Activated naive CD4-positive, alpha-beta T cell treated with anti-CD3 and anti-CD28 coated beads for 36 hours (primary cell): ENCODE measurements around the gene BSPRY. TPM values are rescaled to one million over a fixed set of nuclear protein-coding genes. Genes with fewer than 3 reads are reported as not detected.
"Not testable (repeated sequence)": the region's sequence is repeated elsewhere in the genome, so short reads cannot be mapped to it uniquely, and the experiment has no call there.

Experiments used
- CTCF ChIA-PET: fragments of 350-600 bp; sonication (Branson Sonifier 250); formaldehyde crosslinking; loops from one replicate; lab custom pipeline; 2021; ENCODE audit warnings: antibody characterized with exemption; lab: Charles Lee
- DNase-seq: peaks from one replicate; pipeline ENCODE4 v3.0.0-alpha.2; 2020
- H3K27ac Mint-ChIP-seq: one replicate; pipeline ENCODE4 v1.8.0; 2021; ENCODE audit warnings: mild to moderate bottlenecking, mixed read lengths
- H3K27me3 Mint-ChIP-seq: one replicate; pipeline ENCODE4 v1.8.0; 2021; ENCODE audit warnings: low read depth, mixed read lengths
- H3K36me3 Mint-ChIP-seq: one replicate; pipeline ENCODE4 v1.8.0; 2021; ENCODE audit warnings: low read depth, mixed read lengths
- H3K4me1 Mint-ChIP-seq: one replicate; pipeline ENCODE4 v1.8.0; 2021; ENCODE audit warnings: low read depth, mixed read lengths
- H3K4me3 Mint-ChIP-seq: one replicate; pipeline ENCODE4 v1.8.0; 2021; ENCODE audit warnings: mild to moderate bottlenecking, moderate library complexity, mixed read lengths
- H3K9me3 Mint-ChIP-seq: one replicate; pipeline ENCODE4 v1.8.0; 2021; ENCODE audit warnings: mixed read lengths
- intact Hi-C: fragments of 100-400 bp; cut with micrococcal nuclease; formaldehyde crosslinking; loops from one replicate; pipeline ENCODE4 v1.15.1; 2023
- total RNA-seq, 2 experiments: library from RNA; stranded (reverse); gene quantifications; one replicate each; pipeline ENCODE4 v1.2.3, GENCODE V29; 2021

Gene BSPRY
- total RNA-seq, 2 experiments from 2014 or later: 7.7 to 8.3 TPM

GRCh38 chr9:113403646-113404045, 54.3 kb downstream of the BSPRY start:
- no peaks in the 10 kb centered on the region for H3K27me3 Mint-ChIP-seq
- peaks cover 13% of the 10 kb centered on the region for H3K36me3 Mint-ChIP-seq
- DNase-seq: no peak
- no peak overlapping the region for H3K4me3 Mint-ChIP-seq
- H3K4me1 Mint-ChIP-seq: peaks cover 38% of the 10 kb centered on the region
- no peaks in the 10 kb centered on the region for H3K9me3 Mint-ChIP-seq
- H3K27ac Mint-ChIP-seq: no peak overlapping the region
- CTCF ChIA-PET: interaction anchor here (0.6 to 6.7 kb wide), 11 partner anchors 27 to 452 kb away, joined by 3 to 61 read pairs (median 4); partner anchors contain the start of genes BSPRY, CDC26, HDHD3 and PRPF4
- intact Hi-C loops: no loop called here

DNA sequence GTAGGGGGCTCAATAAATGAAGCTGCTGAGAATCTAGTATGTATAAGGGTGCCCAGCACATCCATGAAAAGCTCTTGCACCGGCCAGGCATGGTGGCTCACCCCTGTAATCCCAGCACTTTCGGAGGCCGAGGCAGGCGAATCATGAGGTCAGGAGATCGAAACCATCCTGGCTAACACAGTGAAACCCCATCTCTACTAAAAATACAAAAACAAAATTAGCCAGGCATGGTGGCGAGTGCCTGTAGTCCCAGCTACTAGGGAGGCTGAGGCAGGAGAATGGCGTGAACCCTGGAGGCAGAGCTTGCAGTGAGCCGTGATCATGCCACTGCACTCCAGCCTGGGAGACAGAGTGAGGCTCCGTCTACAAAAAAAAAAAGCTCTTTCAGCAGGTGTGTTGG, 57.0 kb downstream of the BSPRY start:
- DNase-seq, H3K27me3 Mint-ChIP-seq, intact Hi-C loops, H3K4me3 Mint-ChIP-seq, H3K27ac Mint-ChIP-seq, H3K9me3 Mint-ChIP-seq: not testable (repeated sequence)
- CTCF ChIA-PET: interaction anchor here (0.6 to 1.9 kb wide), 6 partner anchors 79 to 176 kb away, joined by 3 to 7 read pairs (median 6); no protein-coding TSS in a partner anchor
- peaks cover 27% of the 10 kb centered on the region for H3K36me3 Mint-ChIP-seq
- peaks cover 38% of the 10 kb centered on the region for H3K4me1 Mint-ChIP-seq

GRCh38 chr9:113406873-113407511, 57.7 kb downstream of the BSPRY start:
- CTCF ChIA-PET: interaction anchor here (0.7 to 2.2 kb wide), 6 partner anchors 80 to 984 kb away, joined by 3 to 9 read pairs (median 6); partner anchors contain the start of genes CDC26 and PRPF4
- Mint-ChIP-seq H3K27ac (peak overlapping the region; percentile 83), H3K4me1 (peaks cover 37% of the 10 kb centered on the region), H3K36me3 (peaks cover 27% of the 10 kb centered on the region)
- intact Hi-C loops: loop anchor here (1.0 kb wide), 2 partner anchors 98 to 133 kb away; no protein-coding TSS in a partner anchor
- H3K4me3 Mint-ChIP-seq, H3K27me3 Mint-ChIP-seq, H3K9me3 Mint-ChIP-seq: not testable (repeated sequence)
- DNase-seq: peak; percentile 76

GRCh38 chr9:113409481-113409880, 60.1 kb downstream of the BSPRY start:
- intact Hi-C loops: no loop called here
- CTCF ChIA-PET: interaction anchor here (0.6 to 2.4 kb wide), 9 partner anchors 8 to 246 kb away, joined by 3 to 13 read pairs (median 4); partner anchors contain the start of genes ALAD, CDC26, PRPF4 and WDR31
- Mint-ChIP-seq H3K27me3 (no peaks in the 10 kb centered on the region), H3K9me3 (no peaks in the 10 kb centered on the region), H3K27ac (peak overlapping the region; percentile 100), H3K4me3 (peak overlapping the region; percentile 99), H3K4me1 (peaks cover 38% of the 10 kb centered on the region), H3K36me3 (peaks cover 27% of the 10 kb centered on the region)
- DNase-seq: no peak

DNA sequence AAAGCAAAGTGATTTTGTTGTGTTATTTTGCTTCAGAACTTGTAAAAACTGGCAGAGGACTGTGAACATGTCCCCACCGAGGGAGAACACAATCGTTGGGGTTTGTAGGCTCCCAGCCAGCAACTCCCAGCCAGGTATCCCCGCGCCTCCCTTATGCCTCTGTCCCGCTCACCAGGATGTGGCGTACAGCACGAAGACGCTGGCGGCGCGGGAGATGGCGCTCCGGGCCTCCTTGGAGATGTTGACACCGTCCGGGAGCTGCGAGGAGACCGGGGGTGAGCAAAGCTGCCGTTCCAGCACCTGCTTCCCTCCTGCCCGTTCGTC, 60.5 kb downstream of the BSPRY start:
- H3K27ac Mint-ChIP-seq: peak overlapping the region; percentile 100
- intact Hi-C loops: loop anchor here (1.0 to 2.0 kb wide), 10 partner anchors 8 to 253 kb away; partner anchors contain the start of genes CDC26, FKBP15, PRPF4 and SLC31A1
- CTCF ChIA-PET: interaction anchor here (0.6 to 2.4 kb wide), 9 partner anchors 8 to 245 kb away, joined by 3 to 13 read pairs (median 4); partner anchors contain the start of gene ALAD
- peaks cover 27% of the 10 kb centered on the region for H3K36me3 Mint-ChIP-seq
- peak overlapping the region; percentile 99 for H3K4me3 Mint-ChIP-seq
- no peak for DNase-seq
- no peaks in the 10 kb centered on the region for H3K9me3 Mint-ChIP-seq
- H3K27me3 Mint-ChIP-seq: no peaks in the 10 kb centered on the region
- H3K4me1 Mint-ChIP-seq: peaks cover 38% of the 10 kb centered on the region

GRCh38 chr9:113410207-113410864, 61.0 kb downstream of the BSPRY start, which contains the start of the genes C9orf43 and POLE3:
Gene C9orf43, plus strand, starts transcription at chr9:113410747. Its CDS starts 2,747 bp downstream, at chr9:113413494.
Gene POLE3, minus strand, starts transcription at chr9:113410675. Its CDS starts 382 bp downstream, at chr9:113410293.
- peak; percentile 97 for DNase-seq
- Mint-ChIP-seq H3K4me1 (peaks cover 38% of the 10 kb centered on the region), H3K36me3 (peaks cover 27% of the 10 kb centered on the region), H3K27me3 (no peaks in the 10 kb centered on the region), H3K4me3 (peak within 1 kb of the TSS; percentile 99), H3K27ac (peak within 1 kb of the TSS; percentile 100), H3K9me3 (no peaks in the 10 kb centered on the region)
- CTCF ChIA-PET: interaction anchor here (0.6 to 2.4 kb wide), 10 partner anchors 9 to 245 kb away, joined by 3 to 13 read pairs (median 4); partner anchors contain the start of gene ALAD
- intact Hi-C loops: loop anchor here (1.0 to 2.0 kb wide), 10 partner anchors 8 to 254 kb away; partner anchors contain the start of genes CDC26, FKBP15, PRPF4 and SLC31A1

GRCh38 chr9:113416149-113416721, 66.9 kb downstream of the BSPRY start:
- intact Hi-C loops: no loop called here
- no peaks in the 10 kb centered on the region for H3K9me3 Mint-ChIP-seq
- no peaks in the 10 kb centered on the region for H3K36me3 Mint-ChIP-seq
- CTCF ChIA-PET: interaction anchor here (1.2 kb wide), 1 partner anchor 167 kb away, joined by 3 read pairs; no protein-coding TSS in a partner anchor
- no peak for DNase-seq
- H3K4me3 Mint-ChIP-seq: no peak overlapping the region
- no peaks in the 10 kb centered on the region for H3K27me3 Mint-ChIP-seq
- H3K4me1 Mint-ChIP-seq: peaks cover 6% of the 10 kb centered on the region
- H3K27ac Mint-ChIP-seq: no peak overlapping the region

- Mint-ChIP-seq H3K27ac (no peak overlapping the region), H3K36me3 (no peaks in the 10 kb centered on the region), H3K27me3 (no peaks in the 10 kb centered on the region), H3K9me3 (no peaks in the 10 kb centered on the region), H3K4me3 (no peak overlapping the region), H3K4me1 (no peaks in the 10 kb centered on the region)
- intact Hi-C loops: no loop called here
- no peak for DNase-seq
- CTCF ChIA-PET: no interaction called here
These were observed 68.0 kb downstream of the BSPRY start for GRCh38 chr9:113417370-113417769.

Other genes with a start within 250 kb of the BSPRY start
- gene SLC31A2, start 198.5 kb upstream of the BSPRY start, total RNA-seq: 1 to 10 TPM; 1.2 to 1.7 TPM
- 10 to 100 TPM; 14.7 to 15.8 TPM for gene FKBP15, start 128.3 kb upstream of the BSPRY start, total RNA-seq
- 1 to 10 TPM; 8.1 to 8.2 TPM for gene SLC31A1, start 128.0 kb upstream of the BSPRY start, total RNA-seq
- 10 to 100 TPM; 36.3 to 38.1 TPM for gene CDC26, start 74.0 kb upstream of the BSPRY start, total RNA-seq
- gene PRPF4, start 73.9 kb upstream of the BSPRY start, total RNA-seq: 10 to 100 TPM; 39.9 to 44.3 TPM
- not detected for gene RNF183, start 46.2 kb upstream of the BSPRY start, total RNA-seq
- gene WDR31, start 9.3 kb upstream of the BSPRY start, total RNA-seq: under 1 TPM; 0.81 to 0.88 TPM
- gene HDHD3, start 27.4 kb downstream of the BSPRY start, total RNA-seq: 1 to 10 TPM; 8.9 to 9.5 TPM
- gene ALAD, start 51.7 kb downstream of the BSPRY start, total RNA-seq: 10 to 100 TPM; 16.1 to 17.7 TPM
- 10 to 100 TPM; 34.1 to 37.4 TPM for gene POLE3, start 61.1 kb downstream of the BSPRY start, total RNA-seq
- under 1 TPM; 0.83 to 0.84 TPM for gene C9orf43, start 61.2 kb downstream of the BSPRY start, total RNA-seq
- gene RGS3, start 114.2 kb downstream of the BSPRY start, total RNA-seq: 10 to 100 TPM; 11.9 to 12.6 TPM